ENCODE data around the gene CTDSPL2.

GRCh38 chr15:44545913-44546802 lies 118.7 kb downstream of the CTDSPL2 start:
- no peak; the same call in 1 of the 2 replicates for TF ChIP-seq CTCF (conservative IDR thresholded peaks at IDR 0.05)
- no peak for TF ChIP-seq EZH2 (IDR thresholded peaks at IDR 0.05; ENCODE audit: low read depth)
